DMS53 treated with DMSO at 0.1 percent for 48 hours (cell line): ENCODE data around the gene RHOB.
"Not testable (repeated sequence)": the region's sequence is repeated elsewhere in the genome, so short reads cannot be mapped to it uniquely, and the experiment has no call there.

Experiments
- DNase-seq: peaks from one replicate; lab custom pipeline; 2025; ENCODE audit not compliant: unreplicated experiment; lab: John Stamatoyannopoulos, UW

The RHOB gene

DNA sequence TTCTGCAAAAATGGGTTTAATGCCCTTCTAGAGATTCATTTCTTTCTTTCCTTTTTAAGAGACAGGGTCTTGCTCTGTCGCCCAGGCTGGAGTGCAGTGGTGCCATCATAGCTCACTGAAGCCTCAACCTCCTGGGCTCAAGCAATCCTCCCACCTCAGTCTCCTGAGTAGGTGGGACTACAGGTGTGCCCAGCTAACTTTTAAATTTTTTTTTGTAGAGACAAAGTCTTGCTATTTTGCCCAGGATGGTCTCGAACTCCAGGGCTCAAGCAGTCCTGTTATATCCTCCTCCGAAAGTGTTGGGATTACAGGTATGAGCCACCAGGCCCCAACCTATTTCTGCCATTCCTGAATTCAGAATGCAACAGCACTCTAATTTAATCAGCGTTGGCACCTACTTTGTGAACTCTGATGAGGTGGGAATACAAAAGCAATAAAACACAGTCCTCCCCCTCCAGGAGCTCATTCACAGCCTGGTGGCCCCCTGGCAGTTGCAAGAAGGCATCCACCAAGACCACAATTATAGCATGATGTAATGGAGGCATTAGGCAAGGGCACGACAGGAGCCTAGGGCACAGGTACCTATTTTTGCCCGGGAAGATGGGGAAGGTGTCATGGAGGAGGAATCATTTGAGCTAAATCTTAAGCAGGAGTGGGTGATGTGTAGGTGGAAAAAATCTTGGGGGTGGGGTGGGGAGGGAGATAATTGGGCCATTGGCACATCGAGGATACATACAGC lies 5.1 kb downstream of the RHOB start:
- DNase-seq, result no peak

DNA sequence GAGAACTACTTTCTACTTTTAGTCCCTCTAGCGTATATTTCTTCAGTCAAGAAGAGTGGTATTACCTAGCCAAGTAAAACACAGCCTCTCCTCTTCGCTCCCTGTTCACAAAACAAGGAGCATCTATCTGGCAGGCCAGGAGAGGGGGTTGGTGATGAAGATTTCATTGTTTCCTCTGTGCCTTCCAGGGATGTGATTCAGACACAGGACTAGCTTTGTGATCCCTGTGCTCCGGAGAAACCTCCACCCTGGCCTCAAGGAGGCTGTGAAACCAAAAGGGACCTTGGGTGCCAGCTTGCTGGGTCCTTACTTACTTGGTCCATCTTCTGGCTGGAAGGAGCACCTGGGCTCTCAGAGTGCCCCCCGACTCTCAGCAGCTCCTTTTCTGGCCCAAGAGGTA lies 5.7 kb downstream of the RHOB start:
- DNase-seq, result no peak

DNA sequence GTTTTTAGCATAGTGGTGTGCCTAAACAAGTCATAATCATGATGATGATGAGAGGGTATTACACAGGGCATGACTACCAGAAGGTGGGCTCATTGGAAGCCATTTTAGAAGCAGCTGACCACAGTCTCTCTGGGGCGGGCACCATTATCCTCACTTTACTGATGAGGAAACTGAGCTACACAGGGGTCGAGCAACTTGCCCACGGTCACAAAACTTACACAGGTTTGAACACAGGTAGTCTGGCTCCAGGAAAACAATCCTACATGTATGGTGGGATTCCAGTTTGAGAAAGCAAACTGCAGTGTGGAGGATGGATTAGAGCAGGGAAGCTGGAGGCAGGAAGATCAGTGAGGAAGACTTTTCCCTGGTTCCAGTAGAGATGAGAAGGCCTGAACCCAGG lies 6.2 kb downstream of the RHOB start:
- DNase-seq, result no peak

DNA sequence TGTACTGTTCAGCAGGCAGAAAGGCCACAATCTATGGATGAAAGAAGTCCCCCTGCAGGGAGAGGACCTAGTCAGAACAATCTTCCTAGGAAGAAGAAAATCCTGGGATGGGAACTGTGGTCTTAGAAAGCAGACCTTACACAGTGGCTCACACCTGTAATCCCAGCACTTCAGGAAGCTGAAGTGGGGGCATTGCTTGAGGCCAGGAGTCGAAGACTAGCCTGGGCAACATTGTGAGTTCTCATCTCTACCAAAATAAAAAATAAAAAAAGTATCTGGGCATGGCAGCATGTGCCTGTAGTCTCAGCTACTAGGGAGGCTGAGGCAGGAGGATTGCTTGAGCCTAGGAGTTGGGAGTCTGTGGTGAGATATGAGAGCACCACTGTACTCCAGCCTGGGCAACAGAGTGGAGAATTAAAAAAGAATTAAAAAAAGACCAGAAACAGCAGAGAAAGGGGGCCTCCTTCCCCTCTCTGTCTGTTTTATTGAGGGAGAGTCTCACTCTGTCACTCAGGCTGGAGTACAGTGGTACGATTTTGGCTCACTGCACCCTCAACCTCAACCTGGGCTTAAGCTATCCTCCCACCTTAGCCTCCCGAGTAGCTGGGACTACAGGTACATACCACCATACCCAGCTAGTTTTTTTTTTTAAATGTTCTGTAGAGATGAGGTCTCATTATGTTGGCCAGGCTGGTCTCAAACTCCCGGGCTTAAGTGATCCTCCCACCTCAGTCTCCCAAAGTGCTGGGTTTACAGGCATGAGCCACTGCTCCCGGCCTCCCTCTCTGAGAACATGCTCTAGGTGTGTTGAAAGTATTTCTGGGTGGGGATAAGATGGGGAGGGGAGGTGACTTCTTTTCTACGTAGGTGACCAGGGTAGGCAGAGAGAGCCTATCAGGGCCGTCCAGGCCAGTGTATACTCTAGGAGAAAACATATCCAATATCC lies 7.4 kb downstream of the RHOB start:
- no peak for DNase-seq

DNA sequence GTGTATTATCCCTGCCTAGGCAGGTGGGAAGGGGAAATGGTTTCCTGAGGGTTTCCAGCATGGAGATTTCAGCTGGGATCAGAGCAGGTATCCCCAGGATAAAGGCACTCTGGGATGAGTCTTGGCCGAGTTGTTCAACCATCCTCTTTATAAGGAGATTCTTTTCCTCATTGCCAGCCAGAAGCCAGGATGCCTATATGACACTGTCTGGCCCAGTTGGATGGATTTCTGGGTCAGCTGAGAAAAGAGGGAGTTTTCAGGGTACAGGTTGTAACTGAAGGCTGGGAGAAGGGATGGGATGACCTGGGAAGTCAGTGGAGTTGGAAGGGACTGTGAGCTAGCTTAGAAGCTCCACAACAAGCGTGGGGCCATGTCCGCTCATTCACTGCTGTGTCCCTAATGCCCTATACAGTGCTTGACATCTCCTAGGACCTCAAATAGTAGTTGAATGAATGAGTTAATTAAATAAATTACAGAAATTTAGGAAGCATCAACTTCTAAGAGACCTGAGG lies 8.3 kb downstream of the RHOB start:
- no peak for DNase-seq

DNA sequence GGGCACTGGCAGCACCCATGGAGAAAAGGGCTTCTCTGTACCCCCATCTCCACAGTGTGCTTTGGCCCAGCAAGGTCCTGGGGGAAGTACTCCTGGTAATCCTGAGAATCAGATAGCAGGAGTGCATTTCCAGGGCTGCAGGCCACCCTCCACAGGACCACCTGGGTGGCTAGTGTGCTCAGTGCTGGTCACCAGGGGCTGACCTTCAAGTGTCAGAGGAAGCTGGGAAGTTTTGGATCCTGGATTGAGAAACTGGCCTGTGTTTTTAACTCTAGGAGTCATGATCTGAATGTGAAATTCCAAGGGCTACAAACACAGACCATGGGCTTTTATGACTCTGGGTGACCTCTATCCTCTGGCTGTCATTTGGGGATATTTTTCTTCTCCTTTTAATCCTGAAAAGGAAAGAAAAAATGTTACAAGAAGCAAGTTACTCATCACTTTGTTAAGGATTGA lies 9.3 kb downstream of the RHOB start:
- no peak for DNase-seq

DNA sequence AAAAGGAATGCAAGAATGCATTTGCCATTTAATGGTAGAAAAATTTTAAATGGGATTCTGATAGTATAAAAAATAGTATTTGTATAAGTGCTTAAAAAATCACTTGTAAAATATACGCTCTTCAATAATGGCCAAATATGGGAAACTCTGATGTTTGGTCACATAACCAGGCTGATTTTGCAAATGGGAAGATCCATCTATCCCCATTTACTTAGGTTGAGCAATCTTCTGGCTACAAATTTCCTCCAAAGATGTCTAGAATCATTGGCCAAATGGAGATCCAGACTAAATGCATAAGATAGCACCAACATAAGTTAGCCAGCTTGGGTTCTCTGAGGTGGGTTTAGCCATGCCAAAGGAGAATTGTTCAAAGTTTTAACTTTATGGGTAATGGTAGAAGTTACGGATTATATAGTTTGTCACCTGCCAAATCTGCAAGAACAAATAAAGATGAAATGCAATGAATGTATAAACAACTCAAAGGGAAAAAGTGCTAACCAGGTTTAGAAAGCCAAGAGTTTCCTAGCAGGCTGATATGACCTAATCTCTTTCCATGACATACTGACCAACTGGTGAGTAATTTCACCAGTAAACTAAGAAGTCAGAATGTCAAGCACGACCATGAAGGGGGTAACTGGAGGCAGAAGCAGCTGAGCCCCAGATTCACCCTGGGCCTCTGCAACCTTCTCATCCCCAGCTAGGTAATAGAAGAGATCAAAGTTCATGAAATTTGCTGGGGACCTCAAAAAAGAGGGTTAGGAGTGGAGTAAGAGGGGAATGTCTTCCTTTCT lies 10.0 kb downstream of the RHOB start:
- no peak for DNase-seq

DNA sequence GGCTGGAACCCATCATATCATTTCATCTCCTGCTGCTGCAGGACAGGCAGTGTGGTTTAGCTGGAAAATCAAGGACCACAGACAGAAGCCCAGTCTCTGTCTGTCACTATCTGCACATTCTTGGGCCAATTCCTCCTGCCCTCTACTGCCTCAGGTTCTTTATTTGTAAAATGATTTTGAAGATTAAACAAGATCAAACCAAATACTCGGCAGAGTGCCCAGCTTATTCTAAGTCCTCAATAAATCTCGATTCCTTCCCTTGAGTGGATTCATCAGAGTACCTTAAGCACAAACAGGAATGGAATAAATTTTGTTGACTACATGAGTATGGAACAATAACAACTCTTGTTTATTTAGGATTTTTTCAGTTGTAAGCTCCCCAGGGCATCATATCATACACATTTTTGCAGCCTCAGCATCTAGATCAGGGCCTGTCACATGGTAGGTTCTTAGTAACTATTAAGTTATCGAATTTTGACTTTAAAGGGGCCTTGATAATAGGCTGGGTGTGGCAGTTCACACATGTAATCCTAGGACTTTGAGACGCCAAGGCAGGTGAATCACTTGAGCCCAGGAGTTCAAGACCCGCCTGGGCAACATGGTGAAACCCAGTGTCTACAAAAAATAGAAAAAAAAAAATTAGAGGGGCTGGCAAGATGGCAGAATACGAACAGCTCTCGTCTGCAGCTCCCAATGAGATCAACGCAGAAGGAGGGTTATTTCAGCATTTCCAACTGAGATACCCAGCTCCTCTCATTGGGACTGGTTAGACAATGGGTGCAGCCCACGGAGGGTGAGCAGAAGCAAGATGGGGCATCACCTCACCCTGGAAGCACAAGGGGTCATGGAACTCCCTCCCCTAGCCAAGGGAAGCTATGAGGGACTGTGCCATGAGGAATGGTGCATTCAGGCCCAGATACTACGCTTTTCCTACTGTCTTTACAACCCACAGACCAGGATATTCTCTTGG lies 11.1 kb downstream of the RHOB start:
- DNase-seq, result no peak

DNA sequence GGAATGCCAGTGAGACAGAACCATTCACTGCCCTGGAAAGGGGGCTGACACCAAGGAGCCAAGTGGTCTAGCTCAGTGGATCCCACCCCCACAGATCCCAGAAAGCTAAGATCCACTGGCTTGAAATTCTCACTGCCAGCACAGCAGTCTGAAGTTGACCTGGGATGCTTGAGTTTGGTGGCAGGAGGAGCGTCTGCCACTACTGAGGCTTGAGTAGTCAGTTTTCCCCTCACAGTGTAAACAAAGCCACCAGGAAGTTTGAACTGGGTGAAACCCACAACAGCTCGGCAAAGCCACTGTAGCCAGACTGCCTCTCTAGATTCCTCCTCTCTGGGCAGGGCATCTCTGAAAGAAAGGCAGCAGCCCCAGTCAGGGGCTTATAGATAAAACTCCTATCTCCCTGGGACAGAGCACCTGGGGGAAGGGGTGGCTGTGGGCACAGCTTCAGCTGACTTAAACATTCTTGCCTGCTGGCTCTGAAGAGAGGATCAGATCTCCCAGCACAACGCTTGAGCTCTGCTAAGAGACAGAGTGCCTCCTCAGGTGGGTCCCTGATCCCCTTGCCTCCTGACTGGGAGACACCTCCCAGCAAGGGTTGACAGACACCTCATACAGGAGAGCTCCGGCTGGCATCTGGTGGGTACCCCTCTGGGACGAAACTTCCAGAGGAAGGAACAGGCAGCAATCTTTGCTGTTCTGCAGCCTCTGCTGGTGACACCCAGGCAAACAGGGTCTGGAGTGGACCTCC lies 12.0 kb downstream of the RHOB start:
- not testable (repeated sequence) for DNase-seq

DNA sequence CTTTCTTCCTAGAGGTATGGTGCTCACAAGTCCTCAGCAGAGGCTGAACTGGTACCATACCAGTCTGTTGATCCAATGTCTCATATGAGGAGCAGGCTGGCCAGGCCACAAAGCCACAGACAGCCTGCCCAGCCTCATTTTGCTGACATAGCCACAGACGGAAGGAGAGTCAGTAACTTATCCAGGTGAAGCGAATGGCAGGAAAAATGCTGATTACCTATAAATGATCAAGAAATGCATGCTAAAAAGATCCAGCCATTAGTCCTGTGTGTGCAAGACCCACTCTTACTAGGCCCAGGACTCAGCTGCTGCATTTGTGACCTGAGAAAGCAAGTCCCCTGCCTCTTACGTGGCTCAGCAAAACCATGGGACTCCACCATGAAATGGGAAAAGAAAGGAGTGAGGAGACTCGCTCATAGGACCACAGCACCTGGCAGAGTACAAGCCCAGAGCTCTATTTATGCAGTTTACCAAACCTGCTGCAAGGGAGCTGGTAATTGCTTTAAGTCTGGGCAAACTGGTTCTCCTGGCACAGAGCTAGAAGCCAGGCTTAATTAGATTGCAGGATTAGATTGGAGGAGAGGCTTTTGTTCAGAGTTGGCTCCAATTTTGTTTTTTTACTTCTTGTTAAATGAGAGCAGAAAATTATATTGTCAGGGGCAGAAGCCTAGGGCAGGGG lies 19.0 kb downstream of the RHOB start:
- DNase-seq, result no peak

DNA sequence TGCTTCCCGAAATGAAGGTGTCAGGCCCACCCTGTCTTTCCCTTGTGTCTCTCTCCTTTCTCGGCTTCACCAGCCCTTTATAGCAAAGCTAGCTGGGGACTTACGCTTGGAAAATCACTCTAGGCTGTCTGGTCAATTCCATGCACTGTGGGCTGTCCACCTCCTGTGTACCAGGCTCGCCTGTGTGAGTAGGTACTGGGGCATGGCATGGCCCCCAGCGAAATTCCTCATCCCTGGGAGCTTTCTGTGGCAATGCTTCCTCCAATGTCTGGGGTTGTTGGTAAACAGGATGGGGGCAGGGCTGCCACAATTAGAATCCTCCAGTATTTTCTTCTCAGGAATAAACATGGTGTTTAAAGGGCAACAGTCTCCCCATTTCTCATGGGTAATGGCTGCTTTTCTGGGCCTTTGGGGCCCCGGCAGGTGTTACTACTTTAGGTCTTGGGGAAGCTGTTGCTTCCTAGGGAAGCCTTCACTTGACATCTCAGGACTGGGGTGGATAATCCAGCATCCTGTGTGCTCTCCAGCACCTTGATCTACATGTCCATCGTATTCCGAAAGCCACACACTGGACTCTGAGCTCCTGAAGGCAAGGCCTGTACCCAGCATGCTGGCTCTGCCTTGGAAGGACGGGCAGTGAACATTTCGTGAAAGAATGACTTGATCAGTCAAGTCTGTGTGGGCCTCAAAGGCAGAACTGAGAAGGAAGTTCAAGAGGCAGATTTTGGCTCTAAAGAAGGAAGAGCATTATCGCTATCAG lies 21.1 kb downstream of the RHOB start:
- no peak for DNase-seq

DNA sequence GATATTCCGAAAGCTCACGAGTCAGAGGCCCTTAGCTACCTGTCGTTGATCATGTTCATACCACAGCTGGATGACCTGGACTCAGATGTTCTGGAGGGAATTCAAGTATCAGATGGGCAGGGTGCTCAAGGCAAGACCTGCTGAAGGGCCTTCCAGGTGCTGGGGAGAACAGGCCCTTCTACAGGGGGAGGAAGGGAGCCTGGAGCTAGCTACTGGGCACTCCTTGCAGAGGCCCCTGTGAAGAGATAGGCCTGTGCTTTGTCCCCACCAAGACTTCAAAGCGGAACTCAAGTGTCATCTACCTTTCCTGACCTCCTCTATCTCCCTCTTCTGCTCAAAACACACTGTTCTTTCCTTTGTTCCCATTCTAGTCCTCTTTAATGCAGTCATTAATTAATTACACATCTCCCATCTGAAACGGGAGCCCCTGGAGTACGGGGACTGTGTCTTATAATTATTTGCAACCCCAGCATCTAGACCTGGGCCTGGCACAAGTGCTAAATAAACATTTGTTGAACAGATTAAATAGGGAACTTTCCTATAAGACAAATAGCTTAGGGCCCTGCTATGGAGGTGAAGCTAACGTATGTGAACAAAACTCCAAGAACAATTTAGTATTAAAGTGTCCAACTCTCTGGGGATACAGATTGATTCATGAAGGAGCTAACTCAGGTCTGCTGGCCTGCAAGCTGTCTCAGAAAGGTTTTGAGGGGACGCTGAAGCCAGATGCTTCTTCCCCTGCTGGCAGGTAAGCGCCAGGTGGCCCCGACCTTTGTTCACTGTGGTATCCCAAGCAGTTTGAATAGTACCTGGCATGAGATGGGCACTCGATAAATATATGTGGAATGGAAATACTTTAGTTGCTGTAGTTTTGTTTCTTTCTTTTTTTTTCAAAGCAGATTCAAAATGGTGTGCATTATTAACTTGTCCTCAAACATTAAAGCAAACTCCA lies 22.0 kb downstream of the RHOB start:
- DNase-seq, result no peak

DNA sequence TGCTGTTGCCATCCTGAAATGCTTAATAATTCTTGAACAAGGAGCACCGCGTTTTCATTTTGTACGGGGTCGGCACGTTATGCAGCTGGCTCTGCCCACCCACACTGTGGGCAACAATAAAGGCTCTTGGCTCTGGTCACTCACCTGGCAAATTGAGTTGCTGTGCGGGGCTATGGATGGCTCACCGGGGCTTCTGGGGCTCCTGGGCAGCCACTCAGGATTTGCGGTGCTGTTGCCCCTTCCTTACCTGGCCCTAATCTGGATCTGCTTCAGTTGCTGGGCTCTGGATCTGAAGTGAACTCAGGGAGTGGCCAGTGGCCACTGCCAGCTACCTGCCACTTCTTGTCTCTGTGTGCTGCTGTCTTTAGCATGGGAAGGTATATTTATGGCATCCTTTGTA lies 22.7 kb downstream of the RHOB start:
- DNase-seq, result no peak

DNA sequence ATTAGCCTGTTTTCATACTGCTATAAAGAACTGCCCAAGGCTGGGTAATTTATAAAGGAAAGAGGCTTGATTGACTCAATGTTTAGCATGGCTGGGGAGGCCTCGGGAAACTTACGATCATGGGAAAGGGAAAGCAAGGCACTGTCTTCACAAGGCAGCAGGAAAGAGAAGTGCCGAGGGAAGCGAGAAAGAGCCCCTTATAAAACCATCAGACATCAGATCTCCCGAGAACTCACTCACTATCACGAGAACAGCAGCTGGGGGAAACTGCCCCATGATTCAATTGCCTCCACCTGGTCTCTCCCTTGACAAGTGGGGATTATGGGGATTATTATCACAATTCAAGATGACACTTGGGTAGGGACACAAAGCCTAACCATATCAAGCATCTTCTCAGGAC lies 23.3 kb downstream of the RHOB start:
- no peak for DNase-seq

DNA sequence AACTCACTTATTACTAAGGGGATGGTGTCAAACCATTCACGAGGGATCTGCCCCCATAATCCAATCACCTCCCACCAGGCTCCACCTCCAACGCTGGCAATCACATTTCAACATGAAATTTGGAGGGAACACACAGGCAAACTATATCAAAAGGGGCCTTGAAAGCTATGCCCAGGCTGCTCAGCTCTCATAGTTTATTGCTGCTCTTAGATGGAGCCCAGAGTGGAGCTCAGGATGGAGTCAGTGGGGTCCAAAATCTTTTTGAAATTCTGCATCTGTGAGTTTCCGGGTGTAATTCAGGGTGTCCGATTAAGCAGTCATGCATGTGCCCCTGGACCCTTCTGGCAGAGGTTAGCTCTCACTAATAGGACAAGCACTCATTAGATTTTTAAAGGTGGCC lies 24.3 kb downstream of the RHOB start:
- no peak for DNase-seq

DNA sequence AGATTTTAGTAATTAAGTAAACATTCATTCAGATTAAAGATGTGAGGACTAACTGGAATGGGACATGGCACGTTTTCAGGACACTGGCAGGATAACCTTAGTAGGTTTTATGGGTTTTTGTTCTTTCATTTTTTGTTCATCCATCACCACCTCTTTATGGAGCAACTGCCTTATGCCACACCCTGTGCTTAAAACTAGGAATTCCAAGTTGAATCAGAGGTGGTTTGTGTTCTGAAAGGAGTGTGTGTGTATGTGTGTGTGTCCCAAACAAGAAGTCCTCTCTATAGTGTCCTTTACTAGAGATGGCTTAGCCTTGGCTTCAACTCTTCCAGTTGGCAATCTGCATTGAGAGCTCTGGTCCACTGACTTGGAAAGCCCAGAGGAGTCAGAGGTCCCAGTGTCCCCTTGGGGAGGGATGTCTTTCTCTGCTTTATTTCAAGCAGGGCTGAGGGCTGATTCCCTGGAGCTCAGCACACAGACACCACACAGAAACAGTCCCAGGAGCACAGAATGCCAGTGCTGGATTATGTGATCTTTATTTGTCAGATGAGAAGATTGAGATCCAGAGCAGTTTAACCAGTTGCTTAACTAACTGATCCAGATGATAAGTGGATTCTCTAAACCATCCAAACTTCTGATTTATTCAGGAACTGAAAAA lies 25.2 kb downstream of the RHOB start:
- no peak for DNase-seq
